ENCODE data around the gene DSCAML1.

The DSCAML1 gene

DNA sequence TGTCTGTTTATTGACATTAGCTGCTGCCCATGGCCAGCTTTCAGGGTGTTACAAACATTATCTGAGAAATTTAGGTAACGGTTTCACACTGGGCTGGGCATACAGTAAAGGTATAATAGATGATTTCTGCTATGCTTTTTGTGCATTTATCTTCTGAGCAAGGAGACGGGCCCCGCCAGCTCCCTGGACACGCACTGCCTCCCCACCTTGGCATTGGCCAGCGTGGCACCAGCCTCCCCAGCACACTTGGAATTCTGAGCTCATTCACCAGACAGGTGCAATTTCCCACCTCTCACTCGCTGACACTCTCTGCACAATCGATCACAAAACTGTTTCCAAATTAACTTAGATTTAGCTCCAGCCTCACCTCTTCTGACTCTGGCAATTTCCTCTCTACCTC lies 246.6 kb downstream of the DSCAML1 start:
- no peak for DNase-seq (ENCODE audit: low spot score)

DNA sequence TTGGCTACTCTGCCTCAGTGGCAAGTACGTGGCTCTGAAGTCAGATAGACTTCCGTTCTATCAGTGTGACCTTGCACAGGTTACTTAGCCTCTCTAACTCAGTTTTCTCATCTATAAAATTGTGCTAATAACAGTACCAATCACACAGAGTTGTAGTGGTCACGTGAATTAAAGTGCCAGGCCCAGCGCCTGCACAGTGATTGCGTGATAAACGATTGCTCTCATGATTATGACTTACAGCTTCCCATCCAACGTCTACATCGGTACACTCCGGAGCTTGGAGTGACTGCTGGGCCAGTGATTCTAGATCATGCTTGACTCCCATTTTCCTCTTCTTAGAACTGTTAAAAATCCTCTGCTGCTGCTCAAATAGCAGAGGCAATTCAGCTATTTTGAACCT lies 247.6 kb downstream of the DSCAML1 start:
- DNase-seq (ENCODE audit: low spot score): no peak

- no peak for DNase-seq (ENCODE audit: low spot score)
These were observed 248.1 kb downstream of the DSCAML1 start for GRCh38 chr11:117548876-117549275.

GRCh38 chr11:117547946-117548345 lies 249.1 kb downstream of the DSCAML1 start:
- DNase-seq (ENCODE audit: low spot score): no peak

- DNase-seq (ENCODE audit: low spot score): no peak
These were observed 249.7 kb downstream of the DSCAML1 start for GRCh38 chr11:117547195-117547850.

DNA sequence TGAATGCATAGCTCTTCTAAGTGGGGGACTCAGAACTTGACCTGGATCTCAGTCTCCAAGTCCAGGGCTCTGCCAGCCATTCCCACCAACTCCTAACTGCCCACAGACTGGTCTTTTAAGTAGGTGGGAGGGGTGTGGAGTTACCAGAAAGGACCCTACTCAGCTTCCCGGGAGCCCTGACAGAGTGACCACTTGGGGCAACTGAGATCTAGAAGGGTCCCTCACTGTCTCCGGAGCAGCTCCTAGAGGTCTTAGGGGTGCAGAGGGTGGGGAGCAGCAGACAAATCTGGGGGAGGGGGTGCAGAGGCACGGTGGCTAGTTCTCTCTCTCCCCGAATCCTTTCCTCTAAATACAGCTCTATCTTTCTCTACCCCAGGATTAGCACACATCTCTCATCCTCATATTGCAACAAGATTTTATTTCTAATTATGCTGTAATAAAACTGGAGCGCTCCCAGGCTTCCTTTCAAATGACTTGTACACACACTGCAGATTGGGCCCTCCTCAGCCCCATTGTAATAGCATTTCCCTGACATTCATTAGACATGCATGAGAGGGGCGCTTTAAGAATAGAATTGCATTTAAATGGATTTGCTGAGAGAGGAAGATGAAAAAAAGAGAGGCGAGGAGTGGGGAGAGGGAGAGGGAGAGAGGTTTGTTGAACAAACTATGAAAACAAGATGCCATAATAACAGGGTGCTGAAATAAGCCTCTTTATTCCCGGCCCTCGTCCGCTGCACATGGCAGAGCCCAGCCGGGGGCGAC lies 250.4 kb downstream of the DSCAML1 start:
- no peak for DNase-seq (ENCODE audit: low spot score)

DNA sequence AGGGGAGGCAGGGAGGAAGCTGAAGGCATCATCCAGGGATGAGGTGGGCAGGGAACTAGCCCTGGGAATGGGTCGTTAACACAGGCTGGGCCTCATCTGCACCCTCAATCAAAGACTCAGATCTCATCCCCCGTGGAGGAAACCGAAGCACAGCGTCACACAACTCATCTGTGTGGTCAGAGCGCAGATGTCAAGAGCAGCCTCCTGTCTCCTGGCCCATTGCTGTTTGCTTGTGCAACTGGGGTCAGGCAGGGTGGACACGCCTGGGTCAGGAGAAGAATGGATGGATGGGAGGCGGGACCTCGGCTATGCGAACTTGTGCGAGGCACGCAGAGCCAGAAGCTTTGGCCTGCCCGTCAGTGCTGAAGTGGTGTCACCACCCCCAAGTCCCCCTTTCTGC lies 251.3 kb downstream of the DSCAML1 start:
- no peak for DNase-seq (ENCODE audit: low spot score)

- no peak for DNase-seq (ENCODE audit: low spot score)
These were observed 252.8 kb downstream of the DSCAML1 start for GRCh38 chr11:117544130-117544800.

- DNase-seq (ENCODE audit: low spot score): no peak
These were observed 255.8 kb downstream of the DSCAML1 start for GRCh38 chr11:117541211-117541610.

GRCh38 chr11:117538263-117539135 lies 258.5 kb downstream of the DSCAML1 start:
- peak; percentile 55 for DNase-seq (ENCODE audit: low spot score)

DNA sequence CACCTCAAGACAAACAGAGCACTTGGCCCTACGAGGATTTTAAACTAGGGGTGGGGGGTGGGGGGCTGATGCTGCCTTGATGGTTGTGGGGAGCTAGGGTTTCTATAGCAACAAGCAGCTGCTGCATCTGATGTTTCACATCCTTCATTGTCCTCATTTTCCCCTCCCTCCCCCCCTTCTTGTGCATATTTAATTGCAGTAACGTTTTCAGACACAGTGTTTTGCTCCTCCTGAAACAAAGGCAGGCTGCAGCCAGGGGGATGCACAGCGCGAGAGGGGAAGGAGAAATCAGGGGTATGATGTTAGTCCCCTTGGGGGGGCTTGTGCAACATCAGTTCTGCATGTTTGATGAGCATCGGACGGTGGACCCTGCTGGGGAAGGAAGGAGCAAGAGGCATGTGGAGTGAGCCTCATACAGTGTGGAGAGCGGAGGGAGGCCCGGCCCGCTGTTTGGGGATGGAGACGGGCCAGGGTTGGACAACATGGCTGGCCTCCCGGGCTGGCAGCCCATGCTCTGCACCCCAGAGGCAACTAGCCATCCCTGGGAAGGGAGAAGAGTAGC lies 261.1 kb downstream of the DSCAML1 start:
- DNase-seq (ENCODE audit: low spot score): peak; percentile 86

GRCh38 chr11:117535201-117535849 lies 261.7 kb downstream of the DSCAML1 start:
- peak; percentile 83 for DNase-seq (ENCODE audit: low spot score)

DNA sequence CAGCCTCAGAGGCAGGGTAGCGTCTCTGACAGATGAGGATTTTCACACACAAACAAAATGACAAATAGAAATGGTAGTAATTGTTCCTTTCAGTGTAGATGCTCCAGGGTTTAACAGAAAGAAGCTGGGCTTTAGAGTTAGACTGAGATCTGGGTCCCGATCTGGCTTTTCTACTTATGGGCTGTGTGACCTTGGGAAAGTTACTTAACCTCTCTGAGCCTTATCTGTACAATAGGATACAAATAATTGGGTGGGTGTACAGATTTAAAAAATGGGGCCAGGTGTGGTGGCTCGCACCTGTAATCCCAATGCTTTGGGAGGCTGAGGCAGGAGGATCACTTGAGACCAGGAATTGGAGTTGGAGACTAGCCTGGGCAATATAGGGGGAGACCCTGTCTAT lies 264.4 kb downstream of the DSCAML1 start:
- no peak for DNase-seq (ENCODE audit: low spot score)

- DNase-seq (ENCODE audit: low spot score): peak; percentile 45
These were observed 267.2 kb downstream of the DSCAML1 start for GRCh38 chr11:117529816-117530215.

DNA sequence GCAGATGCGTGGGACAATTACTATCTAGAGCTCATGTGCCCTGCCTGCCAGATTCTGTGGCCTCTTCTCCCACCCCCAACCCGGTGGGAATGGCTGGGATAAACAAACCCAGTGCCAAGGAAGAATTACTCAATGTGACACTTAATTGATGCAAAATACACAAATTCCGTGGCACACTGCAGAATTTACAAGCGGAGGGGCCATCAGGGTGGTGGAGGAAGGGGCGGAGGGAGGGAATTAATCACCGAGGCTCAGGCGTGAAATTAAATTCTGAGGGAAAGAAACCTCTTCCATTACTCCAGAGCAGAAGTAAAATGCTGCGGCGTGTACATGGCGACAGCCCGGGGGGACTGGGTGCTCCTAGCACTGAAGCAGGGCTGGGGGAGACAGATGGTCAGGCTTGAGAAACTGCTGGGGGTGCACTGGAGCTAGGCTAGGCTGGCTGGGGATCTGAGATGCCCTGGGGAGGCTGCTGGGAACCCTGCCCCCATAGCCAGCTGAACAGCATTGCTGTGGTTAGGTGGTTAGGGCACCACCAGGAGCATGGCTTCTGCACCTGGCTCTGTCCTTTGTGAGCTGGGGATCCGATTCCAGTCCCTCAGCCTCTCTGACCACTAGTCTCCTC lies 268.8 kb downstream of the DSCAML1 start:
- no peak for DNase-seq (ENCODE audit: low spot score)

DNA sequence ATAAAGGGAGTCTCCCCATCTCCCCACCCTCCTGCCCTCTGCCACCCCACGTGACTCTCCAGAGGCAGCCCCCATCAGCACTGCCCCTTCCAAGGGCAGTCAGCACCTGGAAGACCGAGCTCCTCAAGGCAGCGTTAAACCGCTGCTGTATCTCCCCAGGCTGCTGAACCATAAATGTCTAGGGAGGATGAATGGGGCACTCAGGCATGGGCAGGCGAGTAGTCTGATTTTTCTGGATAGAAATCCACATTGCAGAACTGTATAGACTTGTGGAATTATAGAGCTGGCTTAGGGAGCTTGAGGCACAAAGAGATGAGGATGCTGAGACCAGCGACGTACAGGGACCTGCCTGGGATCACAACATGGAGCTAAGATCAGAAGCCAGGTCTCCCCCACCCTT lies 269.7 kb downstream of the DSCAML1 start:
- DNase-seq (ENCODE audit: low spot score): no peak

DNA sequence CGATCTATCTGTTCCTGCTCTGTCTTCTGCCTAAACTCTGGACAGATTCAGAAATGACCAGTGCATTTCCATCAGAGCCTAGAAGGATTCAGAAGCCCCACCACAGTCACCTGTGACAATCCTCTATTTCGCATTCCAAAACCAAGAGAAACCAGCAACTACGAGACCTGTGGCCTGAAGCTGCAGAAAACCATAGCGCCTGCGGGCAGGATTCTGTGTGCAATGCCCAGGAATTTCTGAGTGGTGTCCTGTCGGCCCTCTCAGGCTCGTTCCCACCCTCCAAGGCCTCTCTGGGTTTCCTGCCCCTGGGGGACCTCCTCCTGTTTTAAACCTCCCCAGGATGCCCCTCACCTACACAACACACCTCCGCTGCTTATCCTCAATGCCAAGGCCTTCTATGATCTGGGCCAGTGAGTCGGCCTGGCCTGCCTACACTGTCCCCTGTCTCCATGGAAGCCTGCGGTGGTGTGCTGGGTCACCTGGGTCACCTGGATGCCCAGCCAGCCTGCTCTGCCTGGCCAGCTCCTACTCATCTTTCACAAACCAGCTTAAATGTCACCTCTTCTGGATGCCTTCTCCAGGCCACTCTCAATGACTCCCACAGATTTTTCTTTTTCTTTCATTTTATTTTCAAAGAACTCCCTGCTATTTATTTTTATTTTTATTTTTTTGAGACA lies 271.0 kb downstream of the DSCAML1 start:
- no peak for DNase-seq (ENCODE audit: low spot score)

- no peak for DNase-seq (ENCODE audit: low spot score)
These were observed 272.4 kb downstream of the DSCAML1 start for GRCh38 chr11:117524468-117525183.

- DNase-seq (ENCODE audit: low spot score): no peak
These were observed 273.3 kb downstream of the DSCAML1 start for GRCh38 chr11:117523680-117524079.

DNA sequence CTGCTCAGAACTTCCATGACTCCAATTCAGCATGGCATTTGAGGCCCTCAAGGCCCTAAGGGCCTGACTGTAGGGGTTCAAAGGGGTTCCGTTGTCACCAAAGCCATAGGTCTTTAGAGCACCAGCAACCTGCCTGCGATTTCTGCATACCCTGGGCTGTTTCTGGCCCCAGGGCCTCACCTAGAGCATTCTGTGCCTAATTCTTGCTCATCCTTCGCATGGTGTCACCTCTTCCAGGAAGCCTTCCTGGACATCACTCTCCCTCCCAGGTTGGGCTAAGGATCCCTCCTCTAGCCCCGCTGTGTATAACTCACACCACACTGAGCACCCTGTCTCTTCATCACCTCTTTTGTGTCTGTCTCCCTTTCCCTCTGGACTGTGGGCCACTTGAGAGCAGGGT lies 275.0 kb downstream of the DSCAML1 start:
- DNase-seq (ENCODE audit: low spot score): no peak

Measured in globus pallidus (tissue), 1 donor.